Naive thymus-derived CD4-positive, alpha-beta T cell (primary cell): ENCODE data around the gene TRIB2. TPM values are rescaled to one million over a fixed set of nuclear protein-coding genes. Genes with fewer than 3 reads are reported as not detected.
A peak's percentile ranks its signal among the peaks of the same experiment; 100 is the strongest.

ENCODE experiments used
- ATAC-seq: fragments of 150-1000 bp; cut with Tn5 transposase; 2 replicates; pipeline ENCODE4 v1.10.0; 2021; ENCODE audit warnings: mild to moderate bottlenecking, moderate library complexity
- CTCF ChIA-PET: fragments of 350-600 bp; sonication (Branson Sonifier 250); formaldehyde crosslinking; loops from one replicate; lab custom pipeline; 2021; ENCODE audit warnings: antibody characterized with exemption; lab: Charles Lee
- POLR2A ChIA-PET: fragments of 350-600 bp; sonication (Branson Sonifier 250); formaldehyde crosslinking; loops from one replicate; lab custom pipeline; 2021; ENCODE audit warnings: antibody characterized with exemption, inconsistent platforms; lab: Charles Lee
- DNase-seq, 9 donors: peaks; one replicate each; pipeline versions ENCODE4 v3.0.0 to v3.0.0-alpha.2; 2020 to 2022; ENCODE audit warnings: mixed read lengths in 1 of 9
- H3K27ac ChIP-seq: one replicate; pipeline ENCODE4 v1.7.0; 2013; ENCODE audit warnings: mild to moderate bottlenecking, low read depth, low read length, moderate library complexity
- H3K27me3 ChIP-seq, 2 donors: one replicate each; pipeline ENCODE4 v1.7.0; 2013; ENCODE audit warnings: low read length in 2 of 2, mild to moderate bottlenecking in 2 of 2, moderate library complexity in 2 of 2; ENCODE audit not compliant: control insufficient read depth in 2 of 2, insufficient read depth in 2 of 2
- H3K36me3 ChIP-seq, 3 experiments: 1 replicate in 2 of 3; 2 replicates in 1 of 3; pipeline ENCODE4 v1.7.0; 2013; ENCODE audit warnings: low read length in 3 of 3, mild to moderate bottlenecking in 3 of 3, moderate library complexity in 1 of 3; ENCODE audit not compliant: insufficient read depth in 3 of 3, control insufficient read depth in 2 of 3
- H3K4me1 ChIP-seq, 2 donors: one replicate each; pipeline ENCODE4 v1.7.0; 2013; ENCODE audit warnings: low read length in 2 of 2, mild to moderate bottlenecking in 2 of 2, moderate library complexity in 1 of 2; ENCODE audit not compliant: control insufficient read depth in 2 of 2, insufficient read depth in 2 of 2
- H3K4me3 ChIP-seq: 2 replicates; pipeline ENCODE4 v1.7.0; 2013; ENCODE audit warnings: mild to moderate bottlenecking, low read length
- H3K9me3 ChIP-seq, 3 experiments: 1 replicate in 2 of 3; 2 replicates in 1 of 3; pipeline ENCODE4 v1.7.0; 2013; ENCODE audit warnings: low read length in 3 of 3; ENCODE audit not compliant: control insufficient read depth in 2 of 3
- H3K27ac Mint-ChIP-seq, 9 donors: one replicate each; pipeline ENCODE4 v1.8.0; 2020 to 2022; ENCODE audit warnings: mixed read lengths in 9 of 9, mild to moderate bottlenecking in 8 of 9, moderate library complexity in 5 of 9, inconsistent platforms in 2 of 9
- H3K27me3 Mint-ChIP-seq, 5 donors: one replicate each; pipeline ENCODE4 v1.8.0; 2021 to 2022; ENCODE audit warnings: mixed read lengths in 5 of 5, mild to moderate bottlenecking in 1 of 5
- H3K36me3 Mint-ChIP-seq, 5 donors: one replicate each; pipeline ENCODE4 v1.8.0; 2020 to 2022; ENCODE audit warnings: mixed read lengths in 5 of 5, mild to moderate bottlenecking in 3 of 5, inconsistent platforms in 1 of 5
- H3K4me1 Mint-ChIP-seq, 7 donors: one replicate each; pipeline ENCODE4 v1.8.0; 2020 to 2022; ENCODE audit warnings: mixed read lengths in 7 of 7, mild to moderate bottlenecking in 3 of 7, inconsistent platforms in 1 of 7
- H3K4me3 Mint-ChIP-seq, 10 donors: one replicate each; pipeline ENCODE4 v1.8.0; 2020 to 2022; ENCODE audit warnings: mild to moderate bottlenecking in 10 of 10, mixed read lengths in 10 of 10, moderate library complexity in 6 of 10, inconsistent platforms in 2 of 10
- H3K9me3 Mint-ChIP-seq, 11 donors: one replicate each; pipeline ENCODE4 v1.8.0; 2020 to 2022; ENCODE audit warnings: mixed read lengths in 11 of 11, mild to moderate bottlenecking in 4 of 11, inconsistent platforms in 1 of 11, moderate library complexity in 1 of 11
- intact Hi-C, 2 donors: fragments of 100-400 bp; cut with micrococcal nuclease; formaldehyde crosslinking; loops; one replicate each; pipeline ENCODE4 v1.15.1; 2023
- polyA plus RNA-seq, 2 donors: library from polyadenylated mRNA; unstranded; fragments of 300-500 nt; fragmentation: Illumina TruSeq; gene quantifications; one replicate each; pipeline ENCODE4 v1.2.3, GENCODE V29; 2021
- total RNA-seq, 6 experiments: library from RNA in 5 of 6; stranded (reverse) in 5 of 6; gene quantifications; 1 replicate in 5 of 6; 2 replicates in 1 of 6; pipeline ENCODE4 v1.2.3 and lab custom pipeline; 2021 to 2026

TRIB2 gene
- total and polyA plus RNA-seq, 7 experiments from 2014 or later, result 41.3 to 125 (median 90.7) TPM

DNA sequence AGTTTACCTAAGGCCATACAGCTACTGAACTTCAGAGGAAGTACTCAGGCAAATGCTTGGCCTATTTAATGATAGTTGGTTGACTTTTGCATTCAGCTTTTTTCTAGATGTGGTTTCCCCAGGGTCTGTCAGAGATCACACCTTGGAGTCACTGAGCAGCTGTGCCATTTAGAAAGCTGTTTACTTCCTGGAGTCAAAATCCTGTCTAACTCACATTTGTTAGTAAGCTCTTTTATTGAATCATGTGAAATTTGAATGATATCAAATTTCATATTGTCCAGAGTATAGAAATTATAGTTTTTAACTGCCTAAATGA is 7.6 kb upstream of the TRIB2 start:
- CTCF ChIA-PET, result interaction anchor here (0.7 kb wide), 1 partner anchor 11 kb away, joined by 3 read pairs; no protein-coding TSS in a partner anchor
- Histone ChIP-seq H3K9me3 (no peaks in the 10 kb centered on the region), H3K27ac (peak overlapping the region; percentile 9), H3K4me3 (no peak overlapping the region), H3K27me3 (no peaks in the 10 kb centered on the region), H3K36me3 (no peaks in the 10 kb centered on the region), H3K4me1 (peaks cover 41 to 50% of the 10 kb centered on the region in 2 donors)
- Mint-ChIP-seq H3K27ac (peak overlapping the region; percentile 70 to 96 (median 90)), H3K9me3 (peaks cover 0 to 12% (median 0%) of the 10 kb centered on the region in 11 donors), H3K4me1 (peaks cover 45 to 88% (median 67%) of the 10 kb centered on the region in 7 donors), H3K27me3 (no peaks in the 10 kb centered on the region), H3K36me3 (peaks cover 0 to 24% (median 0%) of the 10 kb centered on the region in 5 donors), H3K4me3 (peak overlapping the region; percentile 54 to 77 (median 60))
- DNase-seq (peak in 7 of 9 donors; percentile 28 to 75 (median 66)), ATAC-seq (peak; percentile 89)
- POLR2A ChIA-PET, result interaction anchor here (0.5 to 3.1 kb wide), 8 partner anchors 8 to 390 kb away, joined by 3 to 20 read pairs (median 4); partner anchors contain the start of gene TRIB2
- intact Hi-C loops, result loop anchor here in 1 of 2 donors (5.0 kb wide), 1 partner anchor 52 kb away; no protein-coding TSS in a partner anchor

DNA sequence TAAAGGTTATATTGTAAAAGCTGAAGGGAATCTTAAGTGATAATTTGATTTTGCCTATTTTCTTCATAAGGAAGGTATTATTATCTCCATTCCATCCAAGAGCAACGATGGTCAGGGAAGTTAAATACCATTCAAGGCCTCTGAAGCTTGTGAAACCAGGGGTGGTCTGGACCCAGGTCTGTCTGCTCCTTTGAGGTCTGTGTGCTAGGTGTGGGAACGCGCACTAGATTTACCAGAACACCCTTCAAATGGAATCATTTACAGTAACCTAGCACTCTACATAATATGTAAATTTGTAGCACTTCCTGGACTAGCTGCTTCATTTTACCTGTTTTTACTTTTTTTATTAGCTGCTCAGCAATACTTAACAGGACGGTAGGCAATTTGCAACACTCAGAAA is 6.4 kb upstream of the TRIB2 start:
- Mint-ChIP-seq H3K4me1 (peaks cover 42 to 88% (median 67%) of the 10 kb centered on the region in 7 donors), H3K27ac (peak overlapping the region; percentile 35 to 96 (median 86)), H3K4me3 (peak overlapping the region in 8 of 10 donors; percentile 15 to 77 (median 58)), H3K36me3 (peaks cover 0 to 17% (median 0%) of the 10 kb centered on the region in 5 donors), H3K27me3 (no peaks in the 10 kb centered on the region), H3K9me3 (peaks cover 0 to 6% (median 0%) of the 10 kb centered on the region in 11 donors)
- ChIA-PET CTCF (no interaction called here), POLR2A (interaction anchor here (0.7 to 1.3 kb wide), 4 partner anchors 10 to 295 kb away, joined by 3 to 9 read pairs (median 4); no protein-coding TSS in a partner anchor)
- H3K27me3 ChIP-seq, result no peaks in the 10 kb centered on the region
- intact Hi-C loops, result loop anchor here (1.0 to 10.0 kb wide), 4 partner anchors 35 to 1366 kb away; partner anchors contain the start of gene ROCK2 (in 1 of the 2)
- H3K36me3 ChIP-seq, result no peaks in the 10 kb centered on the region
- no peak overlapping the region for H3K4me3 ChIP-seq
- H3K27ac ChIP-seq, result peak overlapping the region; percentile 42
- H3K4me1 ChIP-seq, result peaks cover 35 to 50% of the 10 kb centered on the region in 2 donors
- no peak for DNase-seq
- ATAC-seq, result no peak
- H3K9me3 ChIP-seq, result no peaks in the 10 kb centered on the region

DNA sequence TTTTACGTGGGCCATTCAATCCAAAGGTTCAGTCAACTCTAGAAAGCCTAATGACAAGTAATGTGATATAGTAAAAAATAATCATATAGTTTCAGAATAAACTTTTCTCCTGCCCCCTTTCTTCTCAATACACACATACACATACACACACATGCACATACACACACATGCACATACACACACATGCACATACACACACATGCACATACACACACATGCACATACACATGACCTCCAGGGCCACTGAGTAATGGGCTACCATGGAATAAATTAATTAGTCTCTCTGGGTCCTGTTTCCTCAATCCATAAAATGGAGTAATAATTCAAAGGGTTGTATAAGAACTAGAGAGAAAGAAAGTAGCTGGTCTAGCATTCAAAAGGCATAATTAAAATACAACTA is 5.4 kb upstream of the TRIB2 start:
- Mint-ChIP-seq H3K27ac (peak overlapping the region in 7 of 9 donors; percentile 8 to 92 (median 86)), H3K4me3 (peak overlapping the region in 2 of 10 donors; percentile 54 to 77), H3K27me3 (no peaks in the 10 kb centered on the region), H3K36me3 (peaks cover 0 to 11% (median 0%) of the 10 kb centered on the region in 5 donors), H3K9me3 (peaks cover 0 to 4% (median 0%) of the 10 kb centered on the region in 11 donors), H3K4me1 (peaks cover 43 to 91% (median 69%) of the 10 kb centered on the region in 7 donors)
- Histone ChIP-seq H3K4me3 (no peak overlapping the region), H3K27ac (no peak overlapping the region), H3K9me3 (no peaks in the 10 kb centered on the region), H3K4me1 (peaks cover 42 to 51% of the 10 kb centered on the region in 2 donors), H3K36me3 (no peaks in the 10 kb centered on the region), H3K27me3 (no peaks in the 10 kb centered on the region)
- intact Hi-C loops, result loop anchor here (10.0 kb wide), 3 partner anchors 707 to 1367 kb away; partner anchors contain the start of gene ROCK2 (in 1 of the 2)
- DNase-seq (no peak), ATAC-seq (no peak)
- POLR2A ChIA-PET, result interaction anchor here (0.7 to 1.0 kb wide), 2 partner anchors 11 to 540 kb away, joined by 3 read pairs; no protein-coding TSS in a partner anchor
- CTCF ChIA-PET, result interaction anchor here (0.6 kb wide), 1 partner anchor 274 kb away, joined by 3 read pairs; no protein-coding TSS in a partner anchor

DNA sequence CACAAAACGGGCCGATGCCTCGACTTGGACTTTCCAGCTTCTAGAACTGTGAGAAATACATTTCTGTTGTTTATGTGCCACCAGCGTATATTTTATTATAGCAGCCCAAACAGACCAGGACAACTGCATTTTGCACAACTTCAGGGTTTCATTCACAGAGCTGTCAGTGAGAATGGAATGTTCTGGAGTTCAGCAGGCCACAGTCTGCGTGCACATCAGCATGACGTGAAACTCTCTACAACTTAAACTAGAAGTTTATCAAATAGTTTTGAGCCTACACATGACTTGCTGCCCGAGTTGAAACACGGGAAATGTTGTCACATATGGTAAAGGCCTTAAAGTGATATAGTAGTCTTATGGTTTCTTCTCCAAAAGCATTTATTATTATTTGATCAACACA is 3.9 kb upstream of the TRIB2 start:
- Mint-ChIP-seq H3K36me3 (peaks cover 0 to 11% (median 2%) of the 10 kb centered on the region in 5 donors), H3K4me3 (peak overlapping the region in 1 of 10 donors; percentile 16), H3K4me1 (peaks cover 42 to 79% (median 66%) of the 10 kb centered on the region in 7 donors), H3K27ac (peak overlapping the region in 3 of 9 donors; percentile 9 to 86 (median 85)), H3K27me3 (no peaks in the 10 kb centered on the region), H3K9me3 (peaks cover 0 to 4% (median 0%) of the 10 kb centered on the region in 11 donors)
- H3K27me3 ChIP-seq, result no peaks in the 10 kb centered on the region
- ATAC-seq, result no peak
- no peak overlapping the region for H3K27ac ChIP-seq
- no peak overlapping the region for H3K4me3 ChIP-seq
- H3K9me3 ChIP-seq, result no peaks in the 10 kb centered on the region
- intact Hi-C loops, result loop anchor here (10.0 kb wide), 3 partner anchors 708 to 1368 kb away; partner anchors contain the start of gene ROCK2 (in 1 of the 2)
- ChIA-PET POLR2A (no interaction called here), CTCF (no interaction called here)
- no peak for DNase-seq
- H3K4me1 ChIP-seq, result peaks cover 42 to 48% of the 10 kb centered on the region in 2 donors
- H3K36me3 ChIP-seq, result peaks cover 0 to 11% (median 0%) of the 10 kb centered on the region in 3 experiments

DNA sequence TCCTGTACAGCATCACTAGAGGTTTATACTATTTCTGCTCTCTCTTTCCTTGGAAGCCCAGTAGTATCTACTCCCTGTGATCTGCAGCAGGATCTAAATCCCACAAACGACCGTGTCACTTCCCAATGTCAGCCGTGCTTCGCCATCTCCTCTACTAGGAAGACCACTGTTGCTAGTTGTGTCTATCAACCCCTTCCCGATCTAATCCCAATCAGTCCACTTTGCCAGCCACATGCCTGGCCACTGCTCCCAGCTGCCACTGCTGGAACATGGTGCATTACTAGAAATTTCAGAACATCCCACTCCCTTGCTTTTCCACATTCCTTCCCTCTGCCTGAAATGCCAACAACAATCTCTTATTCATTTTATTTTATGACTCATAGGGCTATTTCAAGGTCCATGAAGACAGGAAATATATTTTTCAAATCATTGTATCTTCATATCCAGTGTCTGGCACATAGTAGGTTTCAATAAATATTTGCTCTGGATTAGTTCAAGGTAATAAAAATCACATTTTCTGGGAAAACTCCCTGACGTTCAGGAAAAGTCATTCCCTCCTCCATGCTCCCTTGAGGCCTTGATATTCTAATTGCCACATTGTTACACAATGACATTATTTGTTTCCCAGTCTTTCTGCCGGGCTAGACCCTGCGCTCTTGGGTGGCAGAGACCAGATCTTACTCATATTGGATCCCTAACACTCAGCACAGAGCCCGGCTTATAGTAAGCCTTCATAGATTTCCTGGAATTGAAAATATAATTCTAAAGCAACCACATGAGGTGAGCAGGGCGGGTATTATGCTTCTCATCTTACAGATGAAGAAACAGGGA is 2.1 kb upstream of the TRIB2 start:
- peaks cover 35 to 67% (median 55%) of the 10 kb centered on the region in 7 donors for H3K4me1 Mint-ChIP-seq
- ATAC-seq (no peak), DNase-seq (no peak)
- peaks cover 25 to 34% of the 10 kb centered on the region in 2 donors for H3K4me1 ChIP-seq
- H3K4me3 Mint-ChIP-seq, result peak overlapping the region in 9 of 10 donors; percentile 30 to 100 (median 96)
- ChIA-PET POLR2A (interaction anchor here (0.6 to 2.9 kb wide), 6 partner anchors 213 to 825 kb away, joined by 3 to 23 read pairs (median 4); no protein-coding TSS in a partner anchor), CTCF (interaction anchor here (0.6 to 4.7 kb wide), 7 partner anchors 14 to 1025 kb away, joined by 3 to 45 read pairs (median 21); no protein-coding TSS in a partner anchor)
- no peak overlapping the region for H3K4me3 ChIP-seq
- H3K27ac Mint-ChIP-seq, result peak overlapping the region in 6 of 9 donors; percentile 92 to 97 (median 96)
- H3K27me3 Mint-ChIP-seq, result peaks cover 0 to 13% (median 0%) of the 10 kb centered on the region in 5 donors
- intact Hi-C loops, result loop anchor here (5.0 to 10.0 kb wide), 11 partner anchors 282 to 1370 kb away; partner anchors contain the start of genes LPIN1 (in 1 of the 2) and ROCK2 (in 1 of the 2)
- peaks cover 0 to 20% (median 5%) of the 10 kb centered on the region in 5 donors for H3K36me3 Mint-ChIP-seq
- H3K36me3 ChIP-seq, result peaks cover 0 to 20% (median 0%) of the 10 kb centered on the region in 3 experiments
- H3K27me3 ChIP-seq, result no peaks in the 10 kb centered on the region
- peak overlapping the region; percentile 84 for H3K27ac ChIP-seq
- peaks cover 0 to 4% (median 0%) of the 10 kb centered on the region in 11 donors for H3K9me3 Mint-ChIP-seq
- no peaks in the 10 kb centered on the region for H3K9me3 ChIP-seq
